Smooth muscle cell (in vitro differentiated cells): ENCODE data around the gene MBNL1. TPM values are rescaled to one million over a fixed set of nuclear protein-coding genes. Genes with fewer than 3 reads are reported as not detected.

Source experiments
- DNase-seq: peaks from one replicate; lab custom pipeline; 2025; ENCODE audit not compliant: unreplicated experiment; lab: John Stamatoyannopoulos, UW
- H2AFZ ChIP-seq: fragments of 200-600 bp; sonication (generic); 2 replicates; pipeline ENCODE4 v1.6.0; 2016; ENCODE audit warnings: antibody characterized with exemption, low read depth, mild to moderate bottlenecking
- H3F3A ChIP-seq: fragments of 200-600 bp; sonication (generic); 2 replicates; pipeline ENCODE4 v1.6.0; 2017; ENCODE audit warnings: antibody characterized with exemption, low read depth
- H3K27ac ChIP-seq: fragments of 200-600 bp; sonication (generic); 2 replicates; pipeline ENCODE4 v1.5.1; 2016; ENCODE audit warnings: low read depth, mild to moderate bottlenecking
- H3K27me3 ChIP-seq: fragments of 200-600 bp; sonication (generic); 2 replicates; pipeline ENCODE4 v1.6.1; 2016; ENCODE audit warnings: low read depth, mild to moderate bottlenecking
- H3K36me3 ChIP-seq: fragments of 200-600 bp; sonication (generic); 2 replicates; pipeline ENCODE4 v1.5.1; 2016; ENCODE audit warnings: low read depth
- H3K4me1 ChIP-seq: fragments of 200-600 bp; sonication (generic); 2 replicates; pipeline ENCODE4 v1.5.1; 2016; ENCODE audit warnings: low read depth
- H3K4me2 ChIP-seq: fragments of 200-600 bp; sonication (generic); 2 replicates; pipeline ENCODE4 v1.6.0; 2016; ENCODE audit warnings: mild to moderate bottlenecking
- H3K4me3 ChIP-seq: fragments of 200-600 bp; sonication (generic); 2 replicates; pipeline ENCODE4 v1.5.1; 2016; ENCODE audit warnings: mild to moderate bottlenecking
- H3K79me2 ChIP-seq: fragments of 200-600 bp; sonication (generic); 2 replicates; pipeline ENCODE4 v1.6.0; 2016; ENCODE audit warnings: low read depth, mild to moderate bottlenecking
- H3K9ac ChIP-seq: fragments of 200-600 bp; sonication (generic); 2 replicates; pipeline ENCODE4 v1.6.0; 2016; ENCODE audit warnings: low read depth
- H3K9me3 ChIP-seq: fragments of 200-600 bp; sonication (generic); replicated peaks from 2 replicates; pipeline ENCODE4 v1.5.1; 2016; ENCODE audit warnings: low read depth
- H4K20me1 ChIP-seq: fragments of 200-600 bp; sonication (generic); 2 replicates; pipeline ENCODE4 v1.6.0; 2016; ENCODE audit warnings: low read depth
- CTCF ChIP-seq: fragments of 200-600 bp; sonication (generic); IDR thresholded peaks from 2 replicates; pipeline ENCODE4 v1.5.1; 2017; ENCODE audit warnings: borderline replicate concordance, mild to moderate bottlenecking, antibody characterized with exemption; ENCODE audit not compliant: insufficient read depth, poor library complexity, severe bottlenecking
- WGBS: methylation state at CpG from one replicate; pipeline ENCODE4 v1.1.7; 2016; ENCODE audit warnings: low lambda C conversion rate; 5-methylcytosine and 5-hydroxymethylcytosine counted together
- polyA plus RNA-seq: library from polyadenylated mRNA; unstranded; fragments of >200 nt; fragmentation: Nextera tagmentation; extraction: Ambion mirVana; gene quantifications from 2 replicates; pipeline ENCODE4 v1.2.1, GENCODE V29; 2016
- total RNA-seq: library from RNA; depleted of rRNA; stranded (reverse); fragments of >200 nt; gene quantifications from 2 replicates; pipeline ENCODE4 v1.2.3, GENCODE V29; 2014

The MBNL1 gene
- total and polyA plus RNA-seq, 2 experiments from 2014 or later, result 19.5 to 128 TPM

DNA sequence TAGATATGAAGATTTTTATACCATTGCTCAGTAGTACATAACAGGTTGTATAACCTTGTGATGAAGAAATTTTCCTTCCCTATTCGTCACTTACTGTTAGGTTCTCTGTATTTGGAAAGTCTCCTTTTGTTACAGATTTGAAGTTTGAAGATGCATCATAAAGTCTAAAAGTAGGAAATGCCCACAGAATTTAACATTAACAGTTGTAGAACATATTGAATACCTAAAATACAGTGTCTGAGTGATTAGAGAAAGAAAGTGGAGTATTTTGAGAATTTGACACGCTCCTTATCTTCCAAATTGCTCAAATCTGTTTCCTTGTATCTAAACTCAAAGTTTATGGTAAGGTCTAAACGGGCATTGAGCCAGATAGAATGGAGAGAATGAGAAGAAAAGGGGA, 111.3 kb downstream of the MBNL1 start:
- H3K4me1 ChIP-seq, result peaks cover 37% of the 10 kb centered on the region
- WGBS, result 78% methylated on average over 3 of the region's 3 CpGs
- H3K9ac ChIP-seq, result no peak overlapping the region
- peaks cover 78% of the 10 kb centered on the region for H3K79me2 ChIP-seq
- no peaks in the 10 kb centered on the region for H3K36me3 ChIP-seq
- H4K20me1 ChIP-seq, result peaks cover 96% of the 10 kb centered on the region
- H3F3A ChIP-seq, result no peaks in the 10 kb centered on the region
- no peak overlapping the region for H2AFZ ChIP-seq
- TF ChIP-seq CTCF, result no peak
- H3K4me3 ChIP-seq, result no peak overlapping the region
- H3K27ac ChIP-seq, result peak overlapping the region; percentile 30
- no peaks in the 10 kb centered on the region for H3K9me3 ChIP-seq
- no peak for DNase-seq
- H3K27me3 ChIP-seq, result no peaks in the 10 kb centered on the region
- peak overlapping the region; percentile 45 for H3K4me2 ChIP-seq

DNA sequence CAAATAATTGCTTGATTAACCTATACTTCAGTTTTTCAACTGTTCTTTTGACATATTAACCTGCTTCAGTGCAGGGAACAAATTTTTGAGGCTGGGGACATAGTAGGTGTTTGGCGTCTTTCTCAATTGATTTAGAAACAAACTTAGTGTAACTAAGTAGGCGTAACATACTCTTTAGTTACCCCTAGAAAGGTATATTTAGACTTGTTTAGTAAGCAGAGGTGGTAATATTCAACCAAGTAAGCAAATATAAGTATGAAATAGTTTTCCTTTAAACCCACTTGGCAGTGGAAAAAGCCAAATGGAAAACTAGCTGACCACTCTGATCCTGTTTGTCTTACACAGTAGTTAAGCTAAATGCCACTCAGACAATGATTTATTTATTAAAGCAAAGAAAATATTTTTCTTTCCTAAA, 113.2 kb downstream of the MBNL1 start:
- H3F3A ChIP-seq, result no peaks in the 10 kb centered on the region
- peaks cover 51% of the 10 kb centered on the region for H3K4me1 ChIP-seq
- peak overlapping the region; percentile 4 for H3K4me3 ChIP-seq
- peaks cover 99% of the 10 kb centered on the region for H4K20me1 ChIP-seq
- H3K4me2 ChIP-seq, result no peak overlapping the region
- no peak for DNase-seq
- no peak overlapping the region for H2AFZ ChIP-seq
- WGBS, result 93% methylated on average over 2 of the region's 2 CpGs
- H3K9me3 ChIP-seq, result no peaks in the 10 kb centered on the region
- H3K27ac ChIP-seq, result no peak overlapping the region
- H3K36me3 ChIP-seq, result no peaks in the 10 kb centered on the region
- H3K27me3 ChIP-seq, result no peaks in the 10 kb centered on the region
- no peak for TF ChIP-seq CTCF
- H3K79me2 ChIP-seq, result peaks cover 79% of the 10 kb centered on the region
- H3K9ac ChIP-seq, result no peak overlapping the region

DNA sequence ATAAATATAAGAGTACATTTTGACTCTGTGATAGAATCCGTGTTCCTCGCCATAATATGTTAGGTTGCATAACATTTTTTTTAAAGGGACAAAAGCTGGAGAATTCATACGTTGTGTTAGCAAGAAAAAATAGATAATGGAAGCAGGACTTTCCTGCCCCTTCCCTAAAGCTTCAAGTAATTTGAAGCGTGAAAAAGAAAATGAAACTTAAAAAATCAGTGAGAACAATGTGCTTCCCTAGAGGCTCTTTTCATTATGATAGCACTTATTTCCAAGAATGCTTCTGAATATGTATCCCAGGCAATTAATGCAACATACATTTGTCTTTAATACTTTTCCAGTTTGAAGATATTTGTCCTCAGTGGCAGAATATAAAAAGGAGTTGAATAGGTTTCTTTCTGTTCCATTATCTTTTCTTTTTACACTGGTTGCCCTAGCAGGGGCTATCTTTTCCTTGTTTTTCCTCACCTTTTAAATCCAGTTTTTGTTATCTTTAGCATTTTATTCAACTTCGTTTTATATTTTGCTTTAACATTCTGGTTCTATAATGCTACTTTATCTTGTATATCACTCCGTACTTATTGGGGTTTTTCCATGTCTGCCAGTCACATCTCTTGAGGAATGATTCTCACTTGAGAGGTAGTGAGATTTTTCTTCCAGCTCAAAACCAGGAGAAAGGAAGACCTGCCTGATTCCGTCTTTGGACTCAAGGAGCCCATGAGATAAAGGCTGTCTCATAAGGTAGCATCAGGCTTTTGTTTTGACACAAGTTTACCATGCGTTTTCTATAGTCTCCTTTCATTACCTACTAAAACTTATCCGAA, 113.8 kb downstream of the MBNL1 start:
- Histone ChIP-seq H3K36me3 (no peaks in the 10 kb centered on the region), H3K4me3 (peak overlapping the region; percentile 4), H2AFZ (no peak overlapping the region), H3K4me2 (no peak overlapping the region), H3K4me1 (peaks cover 51% of the 10 kb centered on the region), H3F3A (no peaks in the 10 kb centered on the region), H4K20me1 (peaks cover 98% of the 10 kb centered on the region), H3K9me3 (no peaks in the 10 kb centered on the region), H3K79me2 (peaks cover 80% of the 10 kb centered on the region), H3K27me3 (no peaks in the 10 kb centered on the region), H3K27ac (no peak overlapping the region), H3K9ac (no peak overlapping the region)
- WGBS, result 86% methylated on average over 9 of the region's 9 CpGs
- TF ChIP-seq CTCF, result no peak
- DNase-seq, result no peak
